Mucosa of stomach (tissue), 1 donor: Measurements from ENCODE around the gene VPS35L.
"Not testable (repeated sequence)": the region's sequence is repeated elsewhere in the genome, so short reads cannot be mapped to it uniquely, and the experiment has no call there.

Experiments used
- H3K27me3 ChIP-seq: one replicate; pipeline ENCODE4 v1.7.0; 2013; ENCODE audit warnings: mild to moderate bottlenecking, low read length; ENCODE audit not compliant: control insufficient read depth, insufficient read depth
- H3K36me3 ChIP-seq: one replicate; pipeline ENCODE4 v1.7.0; 2013; ENCODE audit warnings: low read length; ENCODE audit not compliant: control insufficient read depth, insufficient read depth
- H3K4me1 ChIP-seq: one replicate; pipeline ENCODE4 v1.7.0; 2013; ENCODE audit warnings: mild to moderate bottlenecking, low read length; ENCODE audit not compliant: control insufficient read depth, insufficient read depth
- H3K4me3 ChIP-seq: one replicate; pipeline ENCODE4 v1.7.0; 2013; ENCODE audit warnings: low read length
- H3K9ac ChIP-seq: one replicate; pipeline ENCODE4 v1.7.0; 2013; ENCODE audit warnings: mild to moderate bottlenecking, low read length, moderate library complexity
- H3K9me3 ChIP-seq: one replicate; pipeline ENCODE4 v1.7.0; 2013; ENCODE audit warnings: mild to moderate bottlenecking, low read length, moderate library complexity; ENCODE audit not compliant: control insufficient read depth
- donor health status: Pancreatic carcinoma.

VPS35L gene

DNA sequence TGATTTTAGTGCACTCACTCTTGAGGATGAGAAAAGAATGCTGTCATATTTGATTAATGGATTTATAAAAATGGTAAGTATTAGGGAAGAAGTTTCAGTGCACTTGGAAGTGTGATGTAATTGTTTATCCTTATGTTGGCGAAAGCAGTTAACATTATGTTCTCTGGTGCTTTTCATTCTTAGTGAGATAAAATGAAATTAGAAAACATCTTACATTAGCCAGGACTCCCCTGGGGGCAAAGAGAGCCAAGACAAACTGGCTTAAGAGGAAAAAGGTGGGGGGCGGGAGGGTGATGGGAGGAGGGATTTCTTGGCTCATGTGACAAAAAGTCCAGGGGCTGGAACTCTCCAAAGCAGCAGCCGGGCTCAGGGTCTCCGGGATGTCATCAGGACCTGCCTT is 89.4 kb downstream of the VPS35L start:
- no peaks in the 10 kb centered on the region for H3K36me3 ChIP-seq
- H3K9me3 ChIP-seq: no peaks in the 10 kb centered on the region
- no peak overlapping the region for H3K4me3 ChIP-seq
- H3K27me3 ChIP-seq: no peaks in the 10 kb centered on the region
- H3K4me1 ChIP-seq: no peaks in the 10 kb centered on the region
- no peak overlapping the region for H3K9ac ChIP-seq

DNA sequence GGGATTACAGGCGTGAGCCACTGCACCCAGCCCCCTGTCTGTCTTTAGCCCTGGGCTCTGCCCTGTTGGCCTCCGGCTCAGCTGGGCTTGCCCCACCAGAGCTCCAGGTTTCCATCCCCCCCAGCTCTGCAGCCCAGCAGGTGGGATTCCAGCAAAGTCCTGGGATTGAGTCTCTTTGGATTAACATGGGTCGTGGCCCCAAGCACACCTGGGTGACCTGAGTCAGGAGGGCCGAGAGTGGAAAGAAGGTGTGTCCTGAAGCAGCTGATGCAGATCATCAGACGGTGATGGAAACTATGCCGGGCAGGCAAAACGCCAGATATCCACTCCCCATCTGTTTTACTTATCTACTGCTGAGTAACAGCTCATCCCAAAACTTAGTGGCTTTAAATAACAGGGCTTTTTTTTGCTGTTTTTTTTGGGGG is 90.1 kb downstream of the VPS35L start:
- H3K36me3 ChIP-seq: no peaks in the 10 kb centered on the region

DNA sequence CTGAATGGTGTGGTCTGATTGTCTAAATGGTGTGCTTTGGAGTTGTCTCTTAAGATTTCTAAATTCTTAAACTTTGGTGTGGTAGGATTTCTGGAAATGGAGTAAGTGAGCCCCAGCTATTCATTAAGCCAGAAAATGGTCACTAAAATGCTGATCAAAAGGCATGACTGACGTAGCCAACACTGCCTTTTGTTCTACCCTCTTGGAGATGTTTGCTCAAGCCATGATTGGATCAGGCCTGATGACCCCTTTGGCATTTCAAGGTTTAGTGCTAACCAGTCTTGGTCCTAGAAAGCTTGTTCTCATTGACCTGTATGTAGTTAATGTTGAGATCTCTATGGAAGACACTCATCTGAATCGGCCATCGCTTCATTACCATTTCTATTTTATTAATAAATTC is 94.5 kb downstream of the VPS35L start:
- H3K36me3 ChIP-seq: no peaks in the 10 kb centered on the region
- H3K4me1 ChIP-seq: no peaks in the 10 kb centered on the region
- no peaks in the 10 kb centered on the region for H3K9me3 ChIP-seq
- no peak overlapping the region for H3K4me3 ChIP-seq
- H3K9ac ChIP-seq: no peak overlapping the region
- H3K27me3 ChIP-seq: no peaks in the 10 kb centered on the region

More for the DNA sequence above, 90.1 kb downstream of the VPS35L start:
- H3K4me3 ChIP-seq: no peak overlapping the region
- H3K4me1 ChIP-seq: no peaks in the 10 kb centered on the region
- H3K9me3 ChIP-seq: no peaks in the 10 kb centered on the region
- no peak overlapping the region for H3K9ac ChIP-seq
- no peaks in the 10 kb centered on the region for H3K27me3 ChIP-seq

DNA sequence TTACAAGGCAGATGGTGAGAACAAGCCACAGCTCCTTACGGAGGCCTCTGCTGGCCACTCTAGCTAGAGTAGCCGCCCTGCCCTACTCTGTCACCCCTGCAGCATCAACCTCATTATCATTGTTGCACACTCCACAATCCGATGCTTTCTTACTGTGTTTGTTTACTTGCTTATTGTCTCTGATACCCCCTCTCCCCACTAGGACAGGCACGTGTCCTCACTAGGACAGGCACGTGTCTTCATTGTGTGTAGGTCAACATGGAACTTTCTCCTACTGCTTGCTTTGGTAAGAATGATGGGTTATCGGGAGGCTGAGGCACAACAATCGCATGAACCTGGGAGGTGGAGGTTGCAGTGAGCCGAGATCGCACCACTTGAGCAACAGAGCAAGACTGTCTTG is 98.6 kb downstream of the VPS35L start:
- H3K4me1 ChIP-seq: no peaks in the 10 kb centered on the region
- H3K27me3 ChIP-seq: no peaks in the 10 kb centered on the region
- no peaks in the 10 kb centered on the region for H3K36me3 ChIP-seq
- no peaks in the 10 kb centered on the region for H3K9me3 ChIP-seq
- H3K4me3 ChIP-seq: no peak overlapping the region
- H3K9ac ChIP-seq: no peak overlapping the region

DNA sequence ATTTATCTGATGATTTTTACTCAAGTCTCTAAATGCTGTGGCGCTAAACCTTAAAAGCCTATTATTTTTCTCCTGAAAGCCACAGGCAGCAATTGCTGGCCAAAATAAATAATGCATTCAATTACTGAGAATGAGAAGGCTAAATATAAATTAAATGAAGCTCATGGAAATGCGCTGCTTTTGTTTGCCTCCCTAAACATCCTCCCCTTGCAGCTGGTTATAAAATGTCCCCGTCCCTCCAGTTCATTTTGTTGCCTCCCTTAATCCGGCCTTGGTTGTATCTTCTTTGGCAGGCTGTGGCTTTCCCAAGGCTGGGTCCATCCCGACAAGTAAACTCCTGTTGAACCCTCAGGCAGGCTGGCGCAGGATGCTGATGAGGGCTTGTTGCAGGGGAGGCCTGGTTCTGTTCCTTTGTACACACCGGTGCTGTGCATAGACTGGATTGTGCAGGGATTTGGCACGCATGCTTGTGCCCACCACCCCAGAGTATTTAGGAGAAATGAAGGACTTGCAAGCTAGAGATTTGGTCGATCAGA is 99.8 kb downstream of the VPS35L start:
- Histone ChIP-seq H3K27me3 (no peaks in the 10 kb centered on the region), H3K9me3 (no peaks in the 10 kb centered on the region), H3K36me3 (no peaks in the 10 kb centered on the region), H3K4me1 (no peaks in the 10 kb centered on the region), H3K4me3 (no peak overlapping the region), H3K9ac (no peak overlapping the region)

DNA sequence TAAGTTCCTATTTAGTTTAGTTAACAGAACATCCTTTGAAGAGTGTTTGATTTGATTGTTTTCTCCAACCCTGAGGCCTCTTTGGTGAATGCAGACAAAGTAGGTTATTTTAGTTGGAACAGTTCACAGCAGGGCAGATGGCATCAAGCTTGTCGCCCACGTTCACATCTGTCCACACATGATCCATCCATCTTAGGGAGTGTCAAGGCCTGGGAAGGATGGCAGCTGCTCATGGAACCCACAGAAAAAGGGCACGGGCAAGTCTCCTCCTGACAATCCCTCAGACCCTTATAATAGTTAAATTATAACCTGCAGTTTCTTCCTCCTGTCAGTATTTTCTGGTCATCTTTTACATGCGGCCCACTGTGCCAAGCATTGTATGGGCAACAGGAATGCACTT is 102.3 kb downstream of the VPS35L start:
- H3K9ac ChIP-seq: no peak overlapping the region
- H3K36me3 ChIP-seq: peaks cover 4% of the 10 kb centered on the region
- no peaks in the 10 kb centered on the region for H3K9me3 ChIP-seq
- no peak overlapping the region for H3K4me3 ChIP-seq
- H3K4me1 ChIP-seq: no peaks in the 10 kb centered on the region
- H3K27me3 ChIP-seq: no peaks in the 10 kb centered on the region

DNA sequence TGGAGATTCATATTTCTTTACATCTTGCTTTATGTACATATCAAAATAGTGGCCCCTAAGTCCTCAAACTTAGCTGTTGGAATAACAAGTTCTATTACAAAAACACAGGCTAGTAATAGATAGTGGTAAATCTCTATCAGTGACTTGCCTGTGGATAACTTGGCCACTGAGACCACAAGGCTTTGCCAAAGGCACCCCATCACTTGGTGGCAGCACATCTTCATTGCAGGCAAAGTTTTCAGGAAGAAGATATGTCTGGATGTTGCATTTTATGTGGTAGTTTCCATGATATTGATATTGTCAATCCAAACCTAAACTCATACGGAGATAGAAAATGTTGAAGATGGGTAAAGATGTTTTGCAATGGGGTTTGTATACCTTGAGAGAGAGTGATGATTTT is 104.1 kb downstream of the VPS35L start:
- H3K4me3 ChIP-seq: no peak overlapping the region
- H3K36me3 ChIP-seq: peaks cover 4% of the 10 kb centered on the region
- H3K27me3 ChIP-seq: no peaks in the 10 kb centered on the region
- H3K4me1 ChIP-seq: no peaks in the 10 kb centered on the region
- H3K9ac ChIP-seq: no peak overlapping the region
- no peaks in the 10 kb centered on the region for H3K9me3 ChIP-seq

DNA sequence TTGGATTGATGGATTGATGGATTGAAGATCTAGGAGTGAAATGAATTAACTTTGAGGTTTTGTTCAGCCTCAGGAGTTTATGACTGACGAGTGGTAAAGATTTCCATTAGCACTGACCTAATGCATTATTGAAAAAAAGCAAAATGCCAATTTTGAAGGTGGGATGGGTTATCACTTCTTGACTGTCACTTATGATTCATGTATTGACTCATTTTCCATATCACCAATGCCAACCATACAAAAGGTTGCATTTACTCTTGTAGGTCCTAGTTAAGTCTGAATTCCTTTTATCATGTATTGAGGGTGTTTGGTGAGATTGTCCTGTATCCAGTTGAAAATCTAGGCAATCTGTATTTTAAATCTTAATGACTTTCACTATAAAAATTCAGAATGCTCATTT is 104.9 kb downstream of the VPS35L start:
- no peaks in the 10 kb centered on the region for H3K4me1 ChIP-seq
- peaks cover 4% of the 10 kb centered on the region for H3K36me3 ChIP-seq
- no peaks in the 10 kb centered on the region for H3K27me3 ChIP-seq
- H3K9ac ChIP-seq: no peak overlapping the region
- H3K9me3 ChIP-seq: no peaks in the 10 kb centered on the region
- no peak overlapping the region for H3K4me3 ChIP-seq

DNA sequence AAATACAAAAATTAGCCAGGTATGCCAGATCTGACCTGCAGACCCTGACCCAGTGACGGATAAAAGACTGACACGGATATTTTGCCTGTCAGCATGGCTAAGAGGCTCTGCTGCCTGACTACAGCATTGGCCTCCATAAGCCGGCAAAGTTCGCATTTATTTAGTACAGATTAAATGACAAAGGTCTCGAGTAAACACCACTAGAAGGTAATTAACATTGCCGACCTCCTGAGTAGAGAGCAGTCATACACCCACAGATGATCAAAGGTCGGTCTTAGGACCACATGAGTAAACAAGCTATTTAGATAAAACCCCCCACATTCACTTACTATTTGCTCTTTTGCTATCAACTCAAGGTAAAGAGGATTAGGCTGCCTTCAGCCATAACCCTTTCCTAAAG is 106.8 kb downstream of the VPS35L start:
- Histone ChIP-seq H3K4me3 (no peak overlapping the region), H3K9me3 (no peaks in the 10 kb centered on the region), H3K36me3 (peaks cover 4% of the 10 kb centered on the region), H3K27me3 (no peaks in the 10 kb centered on the region), H3K4me1 (no peaks in the 10 kb centered on the region), H3K9ac (no peak overlapping the region)

DNA sequence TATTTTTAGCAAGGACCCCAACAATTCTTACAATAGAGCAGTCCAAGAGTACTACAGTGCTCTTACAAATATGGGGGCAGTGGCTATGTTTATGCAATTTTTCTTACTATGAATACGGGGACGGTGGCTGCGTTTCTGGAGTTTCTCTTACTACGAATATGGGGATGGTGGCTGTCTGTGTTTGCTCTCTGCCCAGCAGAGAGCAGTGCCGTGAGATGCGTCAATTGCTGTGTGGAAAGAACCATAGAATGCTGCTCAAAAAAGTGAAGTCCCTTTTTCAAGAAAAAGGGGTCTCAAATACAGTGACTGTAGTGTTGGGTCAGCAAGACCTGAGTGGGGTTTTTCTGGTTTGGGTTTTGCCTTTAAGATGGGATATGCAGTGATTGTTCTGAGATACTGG is 108.7 kb downstream of the VPS35L start:
- H3K36me3 ChIP-seq: peaks cover 4% of the 10 kb centered on the region
- no peaks in the 10 kb centered on the region for H3K27me3 ChIP-seq
- H3K4me3 ChIP-seq: no peak overlapping the region
- H3K4me1 ChIP-seq: no peaks in the 10 kb centered on the region
- no peaks in the 10 kb centered on the region for H3K9me3 ChIP-seq
- no peak overlapping the region for H3K9ac ChIP-seq

DNA sequence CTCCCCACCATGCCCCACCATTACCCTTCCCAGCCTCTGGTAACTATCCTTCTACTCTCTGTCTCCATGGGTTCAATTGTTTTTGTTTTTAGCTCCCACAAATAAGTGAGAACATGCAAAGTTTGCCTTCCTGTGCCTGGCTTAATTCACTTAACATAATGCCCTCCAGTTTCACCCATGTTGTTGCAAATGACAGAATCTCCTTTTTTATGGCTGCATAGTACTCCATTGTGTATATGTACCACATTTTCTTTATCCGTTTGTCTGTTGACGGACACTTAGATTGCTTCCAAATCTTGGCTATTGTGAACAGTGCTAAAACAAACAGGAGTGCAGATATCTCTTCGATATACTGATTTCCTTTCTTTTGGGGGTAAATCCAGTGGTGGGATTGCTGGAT is 109.8 kb downstream of the VPS35L start:
- H3K9me3 ChIP-seq, H3K27me3 ChIP-seq, H3K9ac ChIP-seq, H3K36me3 ChIP-seq, H3K4me3 ChIP-seq, H3K4me1 ChIP-seq: not testable (repeated sequence)

DNA sequence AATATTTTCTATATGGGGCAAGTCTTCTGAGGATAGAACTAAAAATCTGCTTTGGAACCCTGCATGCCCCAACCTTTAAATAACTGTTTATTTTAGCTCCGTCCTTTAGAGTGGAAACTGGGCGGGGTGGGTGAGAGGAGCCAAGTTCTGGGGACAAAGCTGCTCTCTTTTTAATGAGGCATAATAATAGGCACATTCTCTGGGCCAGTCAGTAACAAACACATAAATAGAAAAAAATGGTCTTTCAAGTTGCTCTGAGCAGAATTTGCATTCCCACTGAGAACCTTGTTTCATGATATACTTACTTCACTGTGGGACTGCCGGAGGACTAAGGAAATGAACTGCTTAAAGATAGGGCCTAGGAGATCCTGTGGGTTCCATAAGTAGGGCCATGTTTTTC is 111.0 kb downstream of the VPS35L start:
- no peaks in the 10 kb centered on the region for H3K9me3 ChIP-seq
- no peak overlapping the region for H3K4me3 ChIP-seq
- peaks cover 3% of the 10 kb centered on the region for H3K36me3 ChIP-seq
- H3K4me1 ChIP-seq: no peaks in the 10 kb centered on the region
- H3K27me3 ChIP-seq: no peaks in the 10 kb centered on the region
- no peak overlapping the region for H3K9ac ChIP-seq

DNA sequence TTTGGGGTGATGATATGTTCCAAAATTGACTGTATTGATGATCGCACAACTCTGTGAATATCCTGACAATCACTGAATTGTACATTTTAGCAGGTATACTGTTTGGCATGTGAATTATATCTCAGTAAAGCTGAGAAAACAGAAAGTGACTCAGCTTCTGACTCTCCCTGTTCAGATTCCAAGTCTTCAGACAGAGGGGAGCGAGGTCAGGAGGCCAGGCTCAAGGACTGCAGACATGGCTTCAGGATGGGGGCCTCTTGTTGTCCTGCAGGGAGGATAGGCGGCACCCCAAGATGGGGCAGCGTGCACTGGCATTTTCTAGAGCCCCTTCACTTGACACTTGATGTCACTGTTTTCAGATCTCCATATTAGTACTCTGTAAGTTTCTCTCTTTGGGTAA is 116.9 kb downstream of the VPS35L start:
- H3K4me3 ChIP-seq: no peak overlapping the region
- no peaks in the 10 kb centered on the region for H3K4me1 ChIP-seq
- no peaks in the 10 kb centered on the region for H3K9me3 ChIP-seq
- H3K36me3 ChIP-seq: no peaks in the 10 kb centered on the region
- H3K27me3 ChIP-seq: no peaks in the 10 kb centered on the region
- H3K9ac ChIP-seq: no peak overlapping the region
